ENCODE data around the gene MOV10. TPM values are rescaled to one million over a fixed set of nuclear protein-coding genes. Genes with fewer than 3 reads are reported as not detected.
"Not testable (repeated sequence)": the region's sequence is repeated elsewhere in the genome, so short reads cannot be mapped to it uniquely, and the experiment has no call there.

MOV10 gene
- total and polyA plus RNA-seq, 9 of the 15 experiments (the other 6 are each of a cell fraction or from before 2014, with no cell fraction given) = 16.7 to 105 (median 49.5) TPM

- intact Hi-C loops (cut with micrococcal nuclease); H3K9me3 ChIP-seq (replicated peaks; ENCODE audit: control insufficient read depth, insufficient read depth, low read depth, low read length); H3K4me2 ChIP-seq (ENCODE audit: insufficient read depth, low read length); H3K9ac ChIP-seq (ENCODE audit: insufficient read depth in 1 of 2, low read depth in 2 of 2, low read length in 2 of 2); H3K4me3 ChIP-seq; H3K9me1 ChIP-seq (ENCODE audit: control insufficient read depth, insufficient read depth, low read length); DNase-seq (ENCODE audit: extremely low read depth in 1 of 4, low spot score in 3 of 4); H3K36me3 ChIP-seq (ENCODE audit: control insufficient read depth, insufficient read depth, low read length); ATAC-seq; H3K27ac ChIP-seq (ENCODE audit: extremely low read depth, low read depth, low read length); FAIRE-seq; H4K20me1 ChIP-seq (replicated peaks; ENCODE audit: control insufficient read depth, insufficient read depth, low read length); BruUV-seq (replicated peaks); H2AFZ ChIP-seq (ENCODE audit: low read depth, low read length); H3K79me2 ChIP-seq (ENCODE audit: control insufficient read depth, insufficient read depth, low read length): not testable (repeated sequence)
- in situ Hi-C loops (cut with MboI) = loop anchor here (5.0 kb wide), 1 partner anchor 36 kb away; no protein-coding TSS in a partner anchor
- ChIA-PET POLR2A (interaction anchor here (0.7 to 2.0 kb wide), 6 partner anchors 9 to 218 kb away, joined by 3 to 7 read pairs (median 3); no protein-coding TSS in a partner anchor), CTCF (ENCODE audit: low intra/inter-chr PET ratio) (interaction anchor here (1.2 kb wide), 1 partner anchor 83 kb away, joined by 3 read pairs; no protein-coding TSS in a partner anchor)
- TF ChIP-seq ZNF121 (CRISPR knock-in tag; conservative IDR thresholded peaks at IDR 0.05) = 0 out of 2 replicates have a peak, but pooled peaks have one; percentile 24
- peaks cover 2 to 20% of the 10 kb centered on the region in 2 experiments for H3K4me1 ChIP-seq (replicated peaks in 1 of 2; ENCODE audit: control insufficient read depth in 2 of 2, insufficient read depth in 2 of 2, low read length in 2 of 2)
- peaks cover 11 to 40% of the 10 kb centered on the region in 2 experiments; a peak in 4 of 5 replicates for H3K27me3 ChIP-seq (ENCODE audit: control insufficient read depth in 2 of 2, insufficient read depth in 2 of 2, low read length in 2 of 2)
- 0% methylated on average over 2 of the region's 2 CpGs for WGBS (ENCODE audit: insufficient coverage, low coverage, missing lambda C conversion rate)
Measured at GRCh38 chr1:112721294-112721693, 46.8 kb downstream of the MOV10 start.

GRCh38 chr1:112721966-112722524, 47.6 kb downstream of the MOV10 start:
- H3K27ac ChIP-seq (ENCODE audit: extremely low read depth, low read depth, low read length) = no peak overlapping the region
- FAIRE-seq (no peak), DNase-seq (ENCODE audit: extremely low read depth in 1 of 4, low spot score in 3 of 4) (no peak), ATAC-seq (no peak)
- H3K27me3 ChIP-seq (ENCODE audit: control insufficient read depth in 2 of 2, insufficient read depth in 2 of 2, low read length in 2 of 2) = peaks cover 11 to 46% of the 10 kb centered on the region in 2 experiments; a peak in 4 of 5 replicates
- no peak overlapping the region for H2AFZ ChIP-seq (ENCODE audit: low read depth, low read length)
- H3K79me2 ChIP-seq (ENCODE audit: control insufficient read depth, insufficient read depth, low read length) = no peaks in the 10 kb centered on the region
- ChIA-PET POLR2A (interaction anchor here (0.6 to 1.1 kb wide), 3 partner anchors 77 to 184 kb away, joined by 3 read pairs; no protein-coding TSS in a partner anchor), CTCF (ENCODE audit: low intra/inter-chr PET ratio) (interaction anchor here (0.6 kb wide), 1 partner anchor 79 kb away, joined by 3 read pairs; no protein-coding TSS in a partner anchor)
- no TSS peak for BruUV-seq (replicated peaks)
- H3K4me2 ChIP-seq (ENCODE audit: insufficient read depth, low read length) = no peak overlapping the region
- intact Hi-C loops (cut with micrococcal nuclease) = no loop called here
- no peaks in the 10 kb centered on the region for H4K20me1 ChIP-seq (replicated peaks; ENCODE audit: control insufficient read depth, insufficient read depth, low read length)
- H3K9me3 ChIP-seq (replicated peaks; ENCODE audit: control insufficient read depth, insufficient read depth, low read depth, low read length) = no peaks in the 10 kb centered on the region
- WGBS (ENCODE audit: insufficient coverage, low coverage, missing lambda C conversion rate) = 23% methylated on average over 10 of the region's 10 CpGs
- no peak overlapping the region for H3K4me3 ChIP-seq
- H3K9me1 ChIP-seq (ENCODE audit: control insufficient read depth, insufficient read depth, low read length) = no peaks in the 10 kb centered on the region
- in situ Hi-C loops (cut with MboI) = loop anchor here (5.0 kb wide), 1 partner anchor 35 kb away; no protein-coding TSS in a partner anchor
- peaks cover 0 to 20% of the 10 kb centered on the region in 2 experiments; a peak in 4 of 5 replicates for H3K4me1 ChIP-seq (replicated peaks in 1 of 2; ENCODE audit: control insufficient read depth in 2 of 2, insufficient read depth in 2 of 2, low read length in 2 of 2)
- H3K9ac ChIP-seq (ENCODE audit: insufficient read depth in 1 of 2, low read depth in 2 of 2, low read length in 2 of 2) = no peak overlapping the region
- H3K36me3 ChIP-seq (ENCODE audit: control insufficient read depth, insufficient read depth, low read length) = no peaks in the 10 kb centered on the region
- TF ChIP-seq BHLHE40 (IDR thresholded peaks at IDR 0.05; ENCODE audit: low read length) = no peak
- TF ChIP-seq EZH2 (IDR thresholded peaks at IDR 0.05; ENCODE audit: borderline replicate concordance, low read depth, low read length) = no peak
- TF ChIP-seq FIP1L1 (IDR thresholded peaks at IDR 0.05; ENCODE audit: low read depth, low read length, poor library complexity, severe bottlenecking) = no peak
- no peak for TF ChIP-seq TAF1 (IDR thresholded peaks at IDR 0.05; ENCODE audit: control insufficient read depth, extremely low read depth, insufficient read depth, low read length, severe bottlenecking)
- no peak for TF ChIP-seq SFPQ (IDR thresholded peaks at IDR 0.05; ENCODE audit: low read depth, low read length)
- no peak for TF ChIP-seq MEIS2 (IDR thresholded peaks at IDR 0.05; ENCODE audit: partially characterized antibody)
- TF ChIP-seq ZNF696 (CRISPR knock-in tag; conservative IDR thresholded peaks at IDR 0.05) = no peak
- no peak for TF ChIP-seq TAL1 (IDR thresholded peaks at IDR 0.05)
- TF ChIP-seq GATA2 (CRISPR knock-in tag; IDR thresholded peaks at IDR 0.05) = no peak
